ENCODE data around the gene EIF3L.

EIF3L gene

DNA sequence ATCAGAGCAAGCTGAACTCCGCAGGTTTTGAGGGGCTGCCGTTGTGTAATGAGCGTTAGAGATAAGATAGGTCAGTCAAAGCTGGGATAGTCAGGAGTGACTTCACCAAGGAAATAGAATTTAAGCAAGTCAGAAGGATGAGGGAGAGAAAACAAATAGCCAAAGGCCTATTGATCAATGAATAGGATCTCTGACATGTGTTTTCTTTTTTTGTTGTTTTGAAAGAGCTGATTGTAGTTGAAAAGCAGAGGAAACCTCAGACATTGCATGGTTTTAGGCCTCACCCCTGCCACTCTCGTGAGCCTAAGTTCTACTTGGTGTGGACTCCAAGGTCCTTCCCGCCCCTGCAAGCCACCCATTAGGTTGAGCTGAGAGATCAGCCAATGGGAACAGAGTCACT lies 3.2 kb downstream of the EIF3L start:
- Histone ChIP-seq H3K27me3 (ENCODE audit: insufficient read depth, poor library complexity, severe bottlenecking) (no peaks in the 10 kb centered on the region), H3K27ac (replicated peaks) (no peak overlapping the region), H3K4me3 (replicated peaks; ENCODE audit: insufficient read depth, low read length) (no peak overlapping the region)
- DNase-seq (ENCODE audit: low read depth in 1 of 2, low spot score in 1 of 2), result no peak
- TF ChIP-seq GABPA (IDR thresholded peaks at IDR 0.05; ENCODE audit: low read depth) (no peak), SPI1 (IDR thresholded peaks at IDR 0.05; ENCODE audit: borderline replicate concordance, low read depth) (no peak), POLR2AphosphoS5 (IDR thresholded peaks at IDR 0.05; ENCODE audit: low read depth) (no peak)
- TF ChIP-seq, protein P1, sequence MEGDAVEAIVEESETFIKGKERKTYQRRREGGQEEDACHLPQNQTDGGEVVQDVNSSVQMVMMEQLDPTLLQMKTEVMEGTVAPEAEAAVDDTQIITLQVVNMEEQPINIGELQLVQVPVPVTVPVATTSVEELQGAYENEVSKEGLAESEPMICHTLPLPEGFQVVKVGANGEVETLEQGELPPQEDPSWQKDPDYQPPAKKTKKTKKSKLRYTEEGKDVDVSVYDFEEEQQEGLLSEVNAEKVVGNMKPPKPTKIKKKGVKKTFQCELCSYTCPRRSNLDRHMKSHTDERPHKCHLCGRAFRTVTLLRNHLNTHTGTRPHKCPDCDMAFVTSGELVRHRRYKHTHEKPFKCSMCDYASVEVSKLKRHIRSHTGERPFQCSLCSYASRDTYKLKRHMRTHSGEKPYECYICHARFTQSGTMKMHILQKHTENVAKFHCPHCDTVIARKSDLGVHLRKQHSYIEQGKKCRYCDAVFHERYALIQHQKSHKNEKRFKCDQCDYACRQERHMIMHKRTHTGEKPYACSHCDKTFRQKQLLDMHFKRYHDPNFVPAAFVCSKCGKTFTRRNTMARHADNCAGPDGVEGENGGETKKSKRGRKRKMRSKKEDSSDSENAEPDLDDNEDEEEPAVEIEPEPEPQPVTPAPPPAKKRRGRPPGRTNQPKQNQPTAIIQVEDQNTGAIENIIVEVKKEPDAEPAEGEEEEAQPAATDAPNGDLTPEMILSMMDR (IDR thresholded peaks at IDR 0.05; ENCODE audit: insufficient read depth, low read length), result no peak
- TF ChIP-seq, protein P2, sequence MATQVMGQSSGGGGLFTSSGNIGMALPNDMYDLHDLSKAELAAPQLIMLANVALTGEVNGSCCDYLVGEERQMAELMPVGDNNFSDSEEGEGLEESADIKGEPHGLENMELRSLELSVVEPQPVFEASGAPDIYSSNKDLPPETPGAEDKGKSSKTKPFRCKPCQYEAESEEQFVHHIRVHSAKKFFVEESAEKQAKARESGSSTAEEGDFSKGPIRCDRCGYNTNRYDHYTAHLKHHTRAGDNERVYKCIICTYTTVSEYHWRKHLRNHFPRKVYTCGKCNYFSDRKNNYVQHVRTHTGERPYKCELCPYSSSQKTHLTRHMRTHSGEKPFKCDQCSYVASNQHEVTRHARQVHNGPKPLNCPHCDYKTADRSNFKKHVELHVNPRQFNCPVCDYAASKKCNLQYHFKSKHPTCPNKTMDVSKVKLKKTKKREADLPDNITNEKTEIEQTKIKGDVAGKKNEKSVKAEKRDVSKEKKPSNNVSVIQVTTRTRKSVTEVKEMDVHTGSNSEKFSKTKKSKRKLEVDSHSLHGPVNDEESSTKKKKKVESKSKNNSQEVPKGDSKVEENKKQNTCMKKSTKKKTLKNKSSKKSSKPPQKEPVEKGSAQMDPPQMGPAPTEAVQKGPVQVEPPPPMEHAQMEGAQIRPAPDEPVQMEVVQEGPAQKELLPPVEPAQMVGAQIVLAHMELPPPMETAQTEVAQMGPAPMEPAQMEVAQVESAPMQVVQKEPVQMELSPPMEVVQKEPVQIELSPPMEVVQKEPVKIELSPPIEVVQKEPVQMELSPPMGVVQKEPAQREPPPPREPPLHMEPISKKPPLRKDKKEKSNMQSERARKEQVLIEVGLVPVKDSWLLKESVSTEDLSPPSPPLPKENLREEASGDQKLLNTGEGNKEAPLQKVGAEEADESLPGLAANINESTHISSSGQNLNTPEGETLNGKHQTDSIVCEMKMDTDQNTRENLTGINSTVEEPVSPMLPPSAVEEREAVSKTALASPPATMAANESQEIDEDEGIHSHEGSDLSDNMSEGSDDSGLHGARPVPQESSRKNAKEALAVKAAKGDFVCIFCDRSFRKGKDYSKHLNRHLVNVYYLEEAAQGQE (IDR thresholded peaks at IDR 0.05; ENCODE audit: insufficient replicate concordance, low read depth), result no peak

DNA sequence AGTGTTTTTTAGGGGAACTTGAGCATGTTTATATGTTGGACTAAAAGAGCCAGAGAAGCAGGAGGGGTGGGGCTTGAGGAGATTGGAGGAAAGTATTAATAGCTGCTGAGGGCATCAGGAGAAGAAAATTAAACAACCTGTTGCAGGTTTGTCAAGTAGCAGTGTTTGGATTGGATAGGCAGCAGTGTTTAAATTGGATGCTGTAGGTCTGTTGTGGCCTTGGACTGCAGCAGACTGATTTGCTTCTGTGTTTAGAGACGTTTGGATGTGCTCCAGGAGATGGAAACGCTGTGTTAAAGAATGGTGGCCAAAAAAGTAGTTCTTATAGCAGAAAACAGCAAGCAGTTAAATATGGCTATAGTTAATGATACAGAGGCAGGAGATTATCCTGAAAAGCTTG lies 5.7 kb downstream of the EIF3L start:
- Histone ChIP-seq H3K27ac (replicated peaks) (no peak overlapping the region), H3K27me3 (ENCODE audit: insufficient read depth, poor library complexity, severe bottlenecking) (no peaks in the 10 kb centered on the region), H3K4me3 (replicated peaks; ENCODE audit: insufficient read depth, low read length) (no peak overlapping the region)
- DNase-seq (ENCODE audit: low read depth in 1 of 2, low spot score in 1 of 2), result no peak
- TF ChIP-seq POLR2AphosphoS5 (IDR thresholded peaks at IDR 0.05; ENCODE audit: low read depth), result no peak
- TF ChIP-seq, protein P2 (IDR thresholded peaks at IDR 0.05; ENCODE audit: insufficient replicate concordance, low read depth), result no peak
- TF ChIP-seq SPI1 (IDR thresholded peaks at IDR 0.05; ENCODE audit: borderline replicate concordance, low read depth), result no peak
- TF ChIP-seq, protein P1 (IDR thresholded peaks at IDR 0.05; ENCODE audit: insufficient read depth, low read length), result no peak
- no peak for TF ChIP-seq GABPA (IDR thresholded peaks at IDR 0.05; ENCODE audit: low read depth)

DNA sequence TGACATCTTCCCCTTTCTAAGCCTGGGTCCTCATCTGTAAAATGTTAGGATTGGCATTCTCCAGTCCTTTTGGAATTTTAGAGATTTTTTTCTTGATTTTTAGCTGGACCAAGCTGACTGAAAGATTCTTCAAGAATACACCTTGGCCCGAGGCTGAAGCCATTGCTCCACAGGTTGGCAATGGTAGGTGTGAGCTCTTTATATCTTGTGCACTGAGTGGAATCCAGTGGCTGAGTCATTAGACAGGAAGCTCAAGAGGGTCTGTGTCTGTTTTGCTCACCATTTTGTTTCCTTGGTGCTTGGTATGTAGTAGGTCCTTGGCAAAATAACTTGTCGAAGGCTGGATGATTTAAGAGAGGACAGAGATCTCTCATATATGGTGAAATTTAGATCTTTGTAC lies 6.2 kb downstream of the EIF3L start:
- H3K4me3 ChIP-seq (replicated peaks; ENCODE audit: insufficient read depth, low read length), result no peak overlapping the region
- DNase-seq (ENCODE audit: low read depth in 1 of 2, low spot score in 1 of 2), result no peak
- no peaks in the 10 kb centered on the region for H3K27me3 ChIP-seq (ENCODE audit: insufficient read depth, poor library complexity, severe bottlenecking)
- H3K27ac ChIP-seq (replicated peaks), result no peak overlapping the region
- TF ChIP-seq POLR2AphosphoS5 (IDR thresholded peaks at IDR 0.05; ENCODE audit: low read depth) (no peak), GABPA (IDR thresholded peaks at IDR 0.05; ENCODE audit: low read depth) (no peak), SPI1 (IDR thresholded peaks at IDR 0.05; ENCODE audit: borderline replicate concordance, low read depth) (no peak)
- TF ChIP-seq, protein P2 (IDR thresholded peaks at IDR 0.05; ENCODE audit: insufficient replicate concordance, low read depth), result no peak
- TF ChIP-seq, protein P1 (IDR thresholded peaks at IDR 0.05; ENCODE audit: insufficient read depth, low read length), result no peak
